Gastroesophageal sphincter (tissue), 4 donors: ENCODE data around the gene PRXL2B. TPM values are rescaled to one million over a fixed set of nuclear protein-coding genes. Genes with fewer than 3 reads are reported as not detected.

Experiments
- ATAC-seq: fragments of 150-250 bp; one replicate; pipeline ENCODE4 v1.9.1; 2016; ENCODE audit warnings: mild to moderate bottlenecking, moderate library complexity
- H3K27ac ChIP-seq, 4 donors: fragments of 200-600 bp; sonication (generic) in 3 of 4; 1 replicate in 3 of 4; 2 replicates in 1 of 4; pipeline ENCODE4 v1.5.1; 2016 to 2019
- H3K27me3 ChIP-seq: fragments of 200-600 bp; sonication (generic); one replicate; pipeline ENCODE4 v1.5.1; 2019
- H3K36me3 ChIP-seq, 2 donors: fragments of 200-600 bp; sonication (generic); one replicate each; pipeline ENCODE4 v1.5.1; 2019; ENCODE audit warnings: control low read depth in 1 of 2
- H3K4me1 ChIP-seq, 3 donors: fragments of 200-600 bp; sonication (generic); 1 replicate in 2 of 3; 2 replicates in 1 of 3; pipeline ENCODE4 v1.5.1; 2016 to 2019; ENCODE audit warnings: control low read depth in 2 of 3
- H3K4me3 ChIP-seq, 2 donors: fragments of 200-600 bp; sonication (generic); one replicate each; pipeline ENCODE4 v1.5.1; 2019; ENCODE audit warnings: mild to moderate bottlenecking in 1 of 2, moderate library complexity in 1 of 2
- H3K9me3 ChIP-seq, 3 donors: fragments of 200-600 bp; sonication (generic); one replicate each; pipeline ENCODE4 v1.5.1; 2017 to 2019; ENCODE audit warnings: control low read depth in 2 of 3
- CTCF ChIP-seq, 4 experiments: fragments of 200-600 bp in 2 of 4; fragments of 450-650 bp in 2 of 4; sonication (generic) in 1 of 4; IDR thresholded peaks; one replicate each; pipeline ENCODE4 v1.5.1; 2017 to 2019; ENCODE audit warnings: antibody characterized with exemption in 4 of 4, mild to moderate bottlenecking in 2 of 4, moderate library complexity in 2 of 4
- EP300 ChIP-seq: sonication (generic); formaldehyde crosslinking; IDR thresholded peaks from one replicate; pipeline ENCODE4 v1.6.1; 2017; ENCODE audit warnings: antibody characterized with exemption, mild to moderate bottlenecking
- POLR2A ChIP-seq, 2 donors: fragments of 450-650 bp; IDR thresholded peaks; one replicate each; pipeline ENCODE4 v1.6.1; 2017; ENCODE audit warnings: antibody characterized with exemption in 2 of 2, mild to moderate bottlenecking in 2 of 2, moderate library complexity in 1 of 2
- POLR2AphosphoS5 ChIP-seq: sonication (generic); formaldehyde crosslinking; IDR thresholded peaks from one replicate; pipeline ENCODE4 v1.6.1; 2017; ENCODE audit warnings: antibody characterized with exemption
- WGBS, 2 donors: methylation state at CpG; one replicate each; pipeline ENCODE4 v1.1.5; 2018; ENCODE audit warnings: low coverage in 1 of 2; 5-methylcytosine and 5-hydroxymethylcytosine counted together
- total RNA-seq, 4 donors: library from RNA; depleted of rRNA; stranded (reverse); fragments of >200 nt; gene quantifications; one replicate each; pipeline ENCODE4 v1.1.0, GENCODE V29; 2016

Gene PRXL2B
- total RNA-seq, 4 donors from 2014 or later = 6.5 to 24.1 (median 14.0) TPM

- Histone ChIP-seq H3K27me3 (peaks cover 56% of the 10 kb centered on the region), H3K36me3 (no peaks in the 10 kb centered on the region), H3K9me3 (peaks cover 0 to 44% (median 2%) of the 10 kb centered on the region in 3 donors), H3K4me1 (peaks cover 0 to 12% (median 0%) of the 10 kb centered on the region in 3 donors), H3K4me3 (no peak overlapping the region), H3K27ac (no peak overlapping the region)
- TF ChIP-seq POLR2A (IDR thresholded peaks at IDR 0.05) (no peak), POLR2AphosphoS5 (no peak), EP300 (no peak), CTCF (IDR thresholded peaks at IDR 0.05) (no peak)
- WGBS, 2 donors = 92% methylated on average over 11 of the region's 18 CpGs; no CpG with 5 or more reads in 1 of the 2 donors
- ATAC-seq = no peak
These were observed 16.4 kb downstream of the PRXL2B start for GRCh38 chr1:2602866-2603520.

- H3K27me3 ChIP-seq = peaks cover 56% of the 10 kb centered on the region
- peaks cover 0 to 37% (median 2%) of the 10 kb centered on the region in 3 donors for H3K9me3 ChIP-seq
- H3K36me3 ChIP-seq = no peaks in the 10 kb centered on the region
- 69% methylated on average over 10 of the region's 25 CpGs; no CpG with 5 or more reads in 1 of the 2 donors for WGBS, 2 donors
- no peak for ATAC-seq
- H3K4me3 ChIP-seq = no peak overlapping the region
- no peak for TF ChIP-seq POLR2A (IDR thresholded peaks at IDR 0.05)
- no peak for TF ChIP-seq CTCF (IDR thresholded peaks at IDR 0.05)
- TF ChIP-seq POLR2AphosphoS5 = no peak
- no peak for TF ChIP-seq EP300
- peaks cover 0 to 14% (median 0%) of the 10 kb centered on the region in 3 donors for H3K4me1 ChIP-seq
- H3K27ac ChIP-seq = no peak overlapping the region
These were observed 17.1 kb downstream of the PRXL2B start for GRCh38 chr1:2603521-2604155.

- H3K4me3 ChIP-seq = no peak overlapping the region
- no peak for ATAC-seq
- TF ChIP-seq CTCF (IDR thresholded peaks at IDR 0.05) (no peak), POLR2AphosphoS5 (no peak), POLR2A (IDR thresholded peaks at IDR 0.05) (no peak), EP300 (no peak)
- peaks cover 0 to 14% (median 0%) of the 10 kb centered on the region in 3 donors for H3K4me1 ChIP-seq
- peaks cover 59% of the 10 kb centered on the region for H3K27me3 ChIP-seq
- no peaks in the 10 kb centered on the region for H3K36me3 ChIP-seq
- 70% methylated on average over 3 of the region's 19 CpGs; no CpG with 5 or more reads in 1 of the 2 donors for WGBS, 2 donors
- no peak overlapping the region for H3K27ac ChIP-seq
- H3K9me3 ChIP-seq = peaks cover 0 to 31% (median 2%) of the 10 kb centered on the region in 3 donors
These were observed 17.7 kb downstream of the PRXL2B start for GRCh38 chr1:2604156-2604843.

- 56 to 90% methylated on average over 2 to 3 of the region's 14 CpGs for WGBS, 2 donors
These were observed 18.4 kb downstream of the PRXL2B start for GRCh38 chr1:2604844-2605508.

More at GRCh38 chr1:2604844-2605508, 18.4 kb downstream of the PRXL2B start:
- Histone ChIP-seq H3K4me1 (peaks cover 0 to 14% (median 0%) of the 10 kb centered on the region in 3 donors), H3K4me3 (no peak overlapping the region), H3K27ac (no peak overlapping the region), H3K36me3 (no peaks in the 10 kb centered on the region), H3K9me3 (peaks cover 0 to 24% (median 2%) of the 10 kb centered on the region in 3 donors), H3K27me3 (peaks cover 66% of the 10 kb centered on the region)
- no peak for ATAC-seq
- TF ChIP-seq EP300 (no peak), POLR2A (IDR thresholded peaks at IDR 0.05) (no peak), POLR2AphosphoS5 (no peak), CTCF (IDR thresholded peaks at IDR 0.05) (no peak)
